Common myeloid progenitor, CD34-positive (primary cell): ENCODE results near the gene CD160.

Source experiments
- CTCF ChIA-PET: fragments of 350-600 bp; sonication (Branson Sonifier 250); formaldehyde crosslinking; loops from one replicate; lab custom pipeline; 2021; ENCODE audit warnings: antibody characterized with exemption; lab: Charles Lee
- POLR2A ChIA-PET: fragments of 350-600 bp; sonication (Branson Sonifier 250); formaldehyde crosslinking; loops from one replicate; lab custom pipeline; 2021; ENCODE audit warnings: antibody characterized with exemption; lab: Charles Lee
- DNase-seq, 3 donors: peaks; one replicate each; pipeline versions ENCODE4 v3.0.0 to v3.0.0-alpha.2; 2013
- H3K27ac ChIP-seq, 2 experiments: 1 replicate in 1 of 2; 2 replicates in 1 of 2; pipeline ENCODE4 v1.7.0; 2013; ENCODE audit warnings: inconsistent platforms in 2 of 2, low read length in 2 of 2, mild to moderate bottlenecking in 2 of 2, low read depth in 1 of 2, moderate library complexity in 1 of 2; ENCODE audit not compliant: severe bottlenecking in 2 of 2, insufficient read depth in 1 of 2, poor library complexity in 1 of 2
- H3K27me3 ChIP-seq, 5 experiments: replicated peaks in 2 of 5; 1 replicate in 3 of 5; 2 replicates in 2 of 5; pipeline versions ENCODE4 v1.6.1 to v1.7.0; 2013; ENCODE audit warnings: low read length in 4 of 5, mild to moderate bottlenecking in 2 of 5, moderate library complexity in 2 of 5, inconsistent platforms in 1 of 5; ENCODE audit not compliant: insufficient read depth in 5 of 5, control insufficient read depth in 4 of 5
- H3K36me3 ChIP-seq, 4 experiments: 1 replicate in 2 of 4; 2 replicates in 2 of 4; pipeline versions ENCODE4 v1.6.1 to v1.7.0; 2013; ENCODE audit warnings: low read length in 3 of 4, control low read depth in 1 of 4, mild to moderate bottlenecking in 1 of 4; ENCODE audit not compliant: control insufficient read depth in 4 of 4, insufficient read depth in 4 of 4
- H3K4me1 ChIP-seq, 4 experiments: 1 replicate in 3 of 4; 2 replicates in 1 of 4; pipeline versions ENCODE4 v1.6.1 to v1.7.1; 2013; ENCODE audit warnings: low read length in 3 of 4, mild to moderate bottlenecking in 3 of 4, control low read depth in 1 of 4, inconsistent platforms in 1 of 4, moderate library complexity in 1 of 4; ENCODE audit not compliant: control insufficient read depth in 4 of 4, insufficient read depth in 4 of 4; ENCODE audit errors: control extremely low read depth in 1 of 4
- H3K4me3 ChIP-seq, 7 experiments: 1 replicate in 4 of 7; 2 replicates in 3 of 7; pipeline versions ENCODE4 v1.5.1 to v1.7.0; 2013; ENCODE audit warnings: mild to moderate bottlenecking in 7 of 7, low read length in 6 of 7, moderate library complexity in 6 of 7, inconsistent platforms in 2 of 7, low read depth in 2 of 7, control low read depth in 1 of 7; ENCODE audit not compliant: insufficient read depth in 4 of 7, control insufficient read depth in 1 of 7; ENCODE audit errors: extremely low read depth in 1 of 7
- H3K9me3 ChIP-seq, 5 experiments: 1 replicate in 4 of 5; 2 replicates in 1 of 5; pipeline versions ENCODE4 v1.6.1 to v1.7.1; 2013; ENCODE audit warnings: low read length in 4 of 5, mild to moderate bottlenecking in 2 of 5, inconsistent platforms in 1 of 5, low read depth in 1 of 5, moderate library complexity in 1 of 5; ENCODE audit not compliant: control insufficient read depth in 4 of 5, insufficient read depth in 2 of 5; ENCODE audit errors: control extremely low read depth in 1 of 5
- WGBS: methylation state at CpG from one replicate; pipeline ENCODE4 v1.1.5; 2013; ENCODE audit not compliant: insufficient coverage; 5-methylcytosine and 5-hydroxymethylcytosine counted together

The CD160 gene

GRCh38 chr1:145701306-145701862 lies 17.9 kb upstream of the CD160 start:
- no peak for DNase-seq
- Histone ChIP-seq H3K9me3 (no peaks in the 10 kb centered on the region), H3K4me3 (no peak overlapping the region), H3K27me3 (peaks cover 0 to 1% (median 0%) of the 10 kb centered on the region in 5 experiments), H3K36me3 (no peaks in the 10 kb centered on the region), H3K27ac (no peak overlapping the region), H3K4me1 (peaks cover 0 to 4% (median 0%) of the 10 kb centered on the region in 4 experiments)
- ChIA-PET CTCF (no interaction called here), POLR2A (no interaction called here)
- no CpG with 5 or more reads among the region's 2 CpGs for WGBS

GRCh38 chr1:145702052-145702451 lies 17.2 kb upstream of the CD160 start:
- 100% methylated on average over 1 of the region's 2 CpGs for WGBS
- no peak overlapping the region for H3K27ac ChIP-seq
- H3K4me1 ChIP-seq, result no peaks in the 10 kb centered on the region
- H3K36me3 ChIP-seq, result no peaks in the 10 kb centered on the region
- ChIA-PET CTCF (interaction anchor here (1.0 kb wide), 1 partner anchor 18 kb away, joined by 4 read pairs; no protein-coding TSS in a partner anchor), POLR2A (no interaction called here)
- no peak overlapping the region for H3K4me3 ChIP-seq
- DNase-seq, result no peak
- no peaks in the 10 kb centered on the region for H3K9me3 ChIP-seq
- peaks cover 0 to 1% (median 0%) of the 10 kb centered on the region in 5 experiments for H3K27me3 ChIP-seq

- no peaks in the 10 kb centered on the region for H3K9me3 ChIP-seq
- 86% methylated on average over 6 of the region's 7 CpGs for WGBS
- CTCF ChIA-PET, result interaction anchor here (1.0 to 1.4 kb wide), 2 partner anchors 16 to 18 kb away, joined by 3 to 4 read pairs; no protein-coding TSS in a partner anchor
- no peak overlapping the region for H3K27ac ChIP-seq
- H3K36me3 ChIP-seq, result no peaks in the 10 kb centered on the region
- no peak for DNase-seq
- no peaks in the 10 kb centered on the region for H3K4me1 ChIP-seq
- POLR2A ChIA-PET, result no interaction called here
- peaks cover 0 to 1% (median 0%) of the 10 kb centered on the region in 5 experiments for H3K27me3 ChIP-seq
- H3K4me3 ChIP-seq, result no peak overlapping the region
Observed at GRCh38 chr1:145702826-145703225, 16.5 kb upstream of the CD160 start.

- no peak for DNase-seq
- Histone ChIP-seq H3K36me3 (no peaks in the 10 kb centered on the region), H3K4me1 (no peaks in the 10 kb centered on the region), H3K27me3 (peaks cover 0 to 1% (median 0%) of the 10 kb centered on the region in 5 experiments), H3K9me3 (no peaks in the 10 kb centered on the region), H3K27ac (no peak overlapping the region), H3K4me3 (no peak overlapping the region)
- 100% methylated on average over 2 of the region's 7 CpGs for WGBS
- POLR2A ChIA-PET, result no interaction called here
- CTCF ChIA-PET, result interaction anchor here (1.3 kb wide), 1 partner anchor 15 kb away, joined by 4 read pairs; no protein-coding TSS in a partner anchor
Observed at GRCh38 chr1:145705622-145706021, 13.7 kb upstream of the CD160 start.

GRCh38 chr1:145706086-145706664 lies 13.1 kb upstream of the CD160 start:
- Histone ChIP-seq H3K36me3 (no peaks in the 10 kb centered on the region), H3K4me3 (no peak overlapping the region), H3K27ac (no peak overlapping the region), H3K9me3 (no peaks in the 10 kb centered on the region), H3K4me1 (no peaks in the 10 kb centered on the region), H3K27me3 (peaks cover 0 to 1% (median 0%) of the 10 kb centered on the region in 5 experiments)
- 100% methylated on average over 2 of the region's 2 CpGs for WGBS
- ChIA-PET CTCF (interaction anchor here (1.3 kb wide), 1 partner anchor 14 kb away, joined by 4 read pairs; no protein-coding TSS in a partner anchor), POLR2A (no interaction called here)
- DNase-seq, result no peak

GRCh38 chr1:145707183-145707867 lies 12.0 kb upstream of the CD160 start, which contains the start of gene PDZK1:
Gene PDZK1, minus strand, starts transcription at chr1:145707368. Its CDS starts 19,347 bp downstream, at chr1:145688021.
- Histone ChIP-seq H3K9me3 (no peaks in the 10 kb centered on the region), H3K27ac (no peak within 1 kb of the TSS), H3K4me1 (no peaks in the 10 kb centered on the region), H3K4me3 (no peak within 1 kb of the TSS), H3K27me3 (no peaks in the 10 kb centered on the region), H3K36me3 (no peaks in the 10 kb centered on the region)
- WGBS, result 97% methylated on average over 8 of the region's 9 CpGs
- no peak for DNase-seq
- POLR2A ChIA-PET, result no interaction called here
- CTCF ChIA-PET, result no interaction called here

- Histone ChIP-seq H3K27ac (no peak overlapping the region), H3K4me1 (no peaks in the 10 kb centered on the region), H3K27me3 (no peaks in the 10 kb centered on the region), H3K36me3 (no peaks in the 10 kb centered on the region), H3K4me3 (no peak overlapping the region), H3K9me3 (no peaks in the 10 kb centered on the region)
- CTCF ChIA-PET, result no interaction called here
- no peak for DNase-seq
- POLR2A ChIA-PET, result no interaction called here
- 87% methylated on average over 6 of the region's 7 CpGs for WGBS
Observed at GRCh38 chr1:145708063-145708462, 11.2 kb upstream of the CD160 start.
